ENCODE results near the gene LRRC25.

Gene LRRC25

GRCh38 chr19:18397242-18398202 lies at the start of gene LRRC25:
LRRC25 (minus strand) TSS chr19:18397622; CDS start chr19:18396963, 659 bp downstream.
- no peak for DNase-seq (ENCODE audit: low read depth)

- no peak for DNase-seq (ENCODE audit: low read depth)
Observed at GRCh38 chr19:18446811-18447359, 49.5 kb upstream of the LRRC25 start.

GRCh38 chr19:18446145-18446810 lies 48.9 kb upstream of the LRRC25 start:
- DNase-seq (ENCODE audit: low read depth) = no peak

- DNase-seq (ENCODE audit: low read depth) = no peak
Observed at GRCh38 chr19:18445262-18445948, 48.0 kb upstream of the LRRC25 start.

- DNase-seq (ENCODE audit: low read depth) = no peak
Observed at GRCh38 chr19:18444513-18444912, 47.1 kb upstream of the LRRC25 start.

- no peak for DNase-seq (ENCODE audit: low read depth)
Observed at GRCh38 chr19:18443831-18444230, 46.4 kb upstream of the LRRC25 start.

GRCh38 chr19:18443406-18443805 lies 46.0 kb upstream of the LRRC25 start:
- DNase-seq (ENCODE audit: low read depth) = no peak

- no peak for DNase-seq (ENCODE audit: low read depth)
Observed at GRCh38 chr19:18442941-18443340, 45.5 kb upstream of the LRRC25 start.

GRCh38 chr19:18441804-18442788 lies 44.7 kb upstream of the LRRC25 start:
- DNase-seq (ENCODE audit: low read depth) = no peak

GRCh38 chr19:18440936-18441803 lies 43.7 kb upstream of the LRRC25 start:
- no peak for DNase-seq (ENCODE audit: low read depth)

- DNase-seq (ENCODE audit: low read depth) = no peak
Observed at GRCh38 chr19:18440415-18440877, 43.0 kb upstream of the LRRC25 start.

- DNase-seq (ENCODE audit: low read depth) = no peak
Observed at GRCh38 chr19:18439910-18440237, 42.5 kb upstream of the LRRC25 start.

- no peak for DNase-seq (ENCODE audit: low read depth)
Observed at GRCh38 chr19:18439025-18439909, 41.8 kb upstream of the LRRC25 start.

- DNase-seq (ENCODE audit: low read depth) = no peak
Observed at GRCh38 chr19:18438331-18439024, 41.1 kb upstream of the LRRC25 start.

GRCh38 chr19:18437491-18438330 lies 40.3 kb upstream of the LRRC25 start, which contains the start of gene ISYNA1:
ISYNA1 (minus strand) TSS chr19:18438133; CDS start chr19:18437979, 154 bp downstream.
- DNase-seq (ENCODE audit: low read depth) = no peak

- no peak for DNase-seq (ENCODE audit: low read depth)
Observed at GRCh38 chr19:18436671-18437490, 39.5 kb upstream of the LRRC25 start.

Data from fibroblast of the conjunctiva (primary cell).